ENCODE measurements around the gene PDGFC.
A peak's percentile ranks its signal among the peaks of the same experiment; 100 is the strongest.

The PDGFC gene

GRCh38 chr4:156991161-156991560, 19.6 kb upstream of the PDGFC start:
- TF ChIP-seq CTCF (conservative IDR thresholded peaks at IDR 0.05) = no peak
- H3K27ac ChIP-seq = no peak overlapping the region

- no peak overlapping the region for H3K27ac ChIP-seq
- peak; percentile 74 for TF ChIP-seq CTCF (conservative IDR thresholded peaks at IDR 0.05)
These were observed 11.8 kb upstream of the PDGFC start for GRCh38 chr4:156983366-156983765.

GRCh38 chr4:156981262-156981769, 9.7 kb upstream of the PDGFC start:
- no peak for TF ChIP-seq CTCF (conservative IDR thresholded peaks at IDR 0.05)
- no peak overlapping the region for H3K27ac ChIP-seq

- no peak for TF ChIP-seq CTCF (conservative IDR thresholded peaks at IDR 0.05)
- H3K27ac ChIP-seq = no peak overlapping the region
These were observed 6.0 kb upstream of the PDGFC start for GRCh38 chr4:156977435-156978160.

GRCh38 chr4:156976147-156976546, 4.5 kb upstream of the PDGFC start:
- no peak for TF ChIP-seq CTCF (conservative IDR thresholded peaks at IDR 0.05)
- H3K27ac ChIP-seq = no peak overlapping the region

GRCh38 chr4:156975686-156976085, 4.1 kb upstream of the PDGFC start:
- no peak for TF ChIP-seq CTCF (conservative IDR thresholded peaks at IDR 0.05)
- no peak overlapping the region for H3K27ac ChIP-seq

- H3K27ac ChIP-seq = no peak overlapping the region
- TF ChIP-seq CTCF (conservative IDR thresholded peaks at IDR 0.05) = no peak
These were observed 2.7 kb upstream of the PDGFC start for GRCh38 chr4:156974264-156974663.
